ENCODE measurements around the gene COX6A2.
A peak's percentile ranks its signal among the peaks of the same experiment; 100 is the strongest.

Gene COX6A2

DNA sequence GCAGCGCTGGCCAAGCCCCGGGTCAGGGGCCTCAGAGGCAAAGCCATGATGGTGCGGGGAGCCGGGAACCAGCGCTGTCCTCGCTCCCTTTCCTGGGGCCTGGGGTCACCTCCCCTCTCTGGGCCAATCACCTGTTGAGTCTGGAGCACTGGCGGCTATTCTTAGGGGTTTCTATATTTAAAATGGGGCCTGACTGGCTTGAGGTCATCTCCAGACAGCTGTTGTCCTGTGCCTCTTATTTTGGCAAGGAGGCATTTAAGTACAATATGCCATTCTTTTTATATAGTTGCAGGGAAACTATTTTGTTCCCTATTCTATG, at the start of gene COX6A2:
Gene COX6A2 (minus strand): TSS at position 82 of the 319 bp plus-strand sequence. CDS start 35 bp downstream, at position 47.
- in situ Hi-C loops (cut with HindIII; ENCODE audit: low pct_ligation_motif_present, low pct_unique_long_range_greater_than_20kb, low sequenced_read_pairs): no loop called here
- no peak for DNase-seq

DNA sequence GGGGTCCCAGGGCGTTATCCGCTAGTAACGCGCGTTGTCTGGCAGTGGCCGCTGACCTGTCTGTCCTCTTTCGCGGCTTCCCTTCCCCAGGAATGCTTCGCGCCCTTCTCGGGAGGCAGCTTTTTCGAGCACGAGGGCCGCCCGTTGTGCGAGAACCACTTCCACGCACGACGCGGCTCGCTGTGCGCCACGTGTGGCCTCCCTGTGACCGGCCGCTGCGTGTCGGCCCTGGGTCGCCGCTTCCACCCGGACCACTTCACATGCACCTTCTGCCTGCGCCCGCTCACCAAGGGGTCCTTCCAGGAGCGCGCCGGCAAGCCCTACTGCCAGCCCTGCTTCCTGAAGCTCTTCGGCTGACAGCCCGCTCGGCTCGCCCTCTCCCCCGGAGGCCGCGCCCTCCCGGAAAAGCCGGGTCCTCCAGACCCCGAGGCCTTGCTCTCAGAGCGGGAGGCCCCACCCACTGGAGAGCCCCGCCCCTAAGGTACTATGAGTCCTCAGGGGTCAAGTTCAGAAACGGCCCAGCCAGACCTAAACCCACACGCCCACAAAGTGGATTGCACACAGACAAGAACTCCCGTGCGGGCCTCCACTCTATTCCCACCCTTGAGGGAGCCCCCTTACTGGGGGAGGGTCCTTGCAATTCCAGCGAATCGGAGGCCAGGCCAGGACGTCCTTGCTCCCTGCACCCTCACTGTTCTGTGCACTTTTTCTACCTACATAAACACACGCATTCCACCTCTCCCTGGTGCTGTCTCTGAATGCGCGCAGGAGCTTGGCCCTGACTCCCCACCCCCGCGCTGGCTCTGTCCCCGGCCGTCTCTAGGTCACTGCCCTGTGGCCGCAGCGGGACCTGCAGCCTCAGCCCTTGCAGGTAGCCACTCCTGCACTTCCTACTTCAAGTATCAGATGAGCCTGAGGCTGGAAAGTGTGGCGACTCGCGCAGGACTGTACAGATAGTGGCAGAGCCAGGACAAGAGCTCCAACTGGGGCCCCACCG, 49.4 kb upstream of the COX6A2 start:
- DNase-seq: no peak
- in situ Hi-C loops (cut with HindIII; ENCODE audit: low pct_ligation_motif_present, low pct_unique_long_range_greater_than_20kb, low sequenced_read_pairs): no loop called here

DNA sequence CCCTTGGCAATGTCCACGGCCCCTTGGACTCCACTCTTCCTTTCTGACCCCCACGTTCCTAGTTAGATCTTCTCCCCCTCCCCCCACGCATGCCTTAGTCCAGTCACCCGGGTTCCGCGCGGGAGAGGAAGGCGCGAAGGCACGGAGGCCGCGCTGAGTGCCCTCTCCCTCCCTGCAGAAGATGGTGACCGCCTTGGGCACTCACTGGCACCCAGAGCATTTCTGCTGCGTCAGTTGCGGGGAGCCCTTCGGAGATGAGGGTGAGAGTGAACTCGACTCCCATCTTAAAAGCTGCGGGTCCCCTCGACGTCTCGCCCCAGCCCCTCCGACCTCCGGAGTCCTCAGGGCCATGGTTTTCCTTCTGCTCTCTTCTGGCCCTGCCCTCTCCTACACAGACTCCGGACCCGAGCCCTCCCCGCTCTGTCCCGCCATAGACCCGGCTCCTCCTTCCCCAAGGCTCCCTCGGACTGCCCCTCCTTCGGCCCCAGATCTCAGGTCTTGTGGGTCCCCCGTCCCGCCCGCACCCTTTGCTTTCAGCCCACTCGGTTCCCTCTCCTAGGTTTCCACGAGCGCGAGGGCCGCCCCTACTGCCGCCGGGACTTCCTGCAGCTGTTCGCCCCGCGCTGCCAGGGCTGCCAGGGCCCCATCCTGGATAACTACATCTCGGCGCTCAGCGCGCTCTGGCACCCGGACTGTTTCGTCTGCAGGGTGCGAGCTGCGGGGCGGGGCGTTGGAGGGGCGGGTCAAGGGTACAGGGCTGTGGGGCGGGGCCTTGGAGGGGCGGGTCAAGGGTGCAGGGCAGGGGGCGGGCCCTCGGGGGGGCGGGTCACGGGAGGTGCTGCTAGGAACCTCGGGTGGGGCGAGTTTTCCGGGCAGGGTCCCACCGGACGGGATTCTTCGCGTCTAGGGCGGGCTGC, 48.4 kb upstream of the COX6A2 start:
- no peak for DNase-seq
- in situ Hi-C loops (cut with HindIII; ENCODE audit: low pct_ligation_motif_present, low pct_unique_long_range_greater_than_20kb, low sequenced_read_pairs): no loop called here

DNA sequence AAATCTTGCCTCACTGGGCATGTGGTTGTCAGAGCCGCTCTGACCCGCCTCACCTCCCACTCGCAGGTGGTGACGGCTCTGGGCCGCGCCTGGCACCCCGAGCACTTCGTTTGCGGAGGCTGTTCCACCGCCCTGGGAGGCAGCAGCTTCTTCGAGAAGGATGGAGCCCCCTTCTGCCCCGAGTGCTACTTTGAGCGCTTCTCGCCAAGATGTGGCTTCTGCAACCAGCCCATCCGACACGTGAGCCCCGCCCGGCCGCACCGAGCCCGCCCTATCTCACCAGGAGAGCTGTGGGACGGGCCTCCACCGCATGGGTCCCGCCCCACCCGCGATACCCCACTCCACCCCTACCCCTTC, 47.8 kb upstream of the COX6A2 start:
- in situ Hi-C loops (cut with HindIII; ENCODE audit: low pct_ligation_motif_present, low pct_unique_long_range_greater_than_20kb, low sequenced_read_pairs): no loop called here

DNA sequence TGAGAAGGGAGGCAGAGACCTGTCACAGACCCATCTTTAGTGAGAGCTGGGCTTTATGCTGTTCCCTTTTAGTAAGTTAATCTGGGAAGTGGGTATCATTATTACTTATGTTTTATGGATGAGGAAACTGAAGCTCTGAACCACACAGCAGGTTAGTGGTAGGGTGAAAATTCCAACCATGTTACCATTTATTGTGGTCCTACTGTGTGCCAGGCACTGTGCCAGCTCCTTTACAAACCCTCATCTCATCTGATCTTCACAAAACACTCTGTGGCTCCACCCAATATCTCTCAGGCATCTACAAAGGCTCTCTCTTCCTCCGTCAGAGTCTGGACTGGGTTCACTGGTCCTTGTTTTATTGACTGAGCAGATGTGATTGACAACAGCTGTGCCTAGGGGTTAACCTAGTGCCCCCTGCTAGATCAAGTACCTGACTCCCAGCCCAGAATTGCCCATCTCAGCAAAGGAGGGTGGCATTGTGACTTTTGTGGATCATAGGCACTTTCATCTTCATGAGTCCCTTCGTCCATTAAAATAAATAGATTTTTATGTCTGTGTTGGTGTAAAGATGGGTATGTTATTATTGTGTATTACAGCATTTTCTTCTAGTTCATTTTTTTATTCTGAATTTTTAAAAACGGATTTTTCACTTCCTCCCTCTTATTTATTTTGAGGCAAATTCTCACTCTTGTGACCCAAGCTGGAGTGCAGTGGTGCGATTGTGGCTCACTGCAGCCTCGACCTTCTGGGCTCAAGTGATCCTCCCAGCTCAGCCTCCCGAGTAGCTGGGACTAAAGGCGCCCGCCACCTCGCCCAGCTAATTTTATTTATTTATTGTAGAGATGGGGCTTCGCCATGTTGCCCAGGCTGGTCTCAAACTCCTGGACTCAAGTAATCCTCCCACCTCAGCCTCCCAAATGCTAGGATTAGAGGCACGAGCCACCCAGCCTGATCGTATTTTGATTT, 46.9 kb upstream of the COX6A2 start:
- no peak for DNase-seq
- in situ Hi-C loops (cut with HindIII; ENCODE audit: low pct_ligation_motif_present, low pct_unique_long_range_greater_than_20kb, low sequenced_read_pairs): no loop called here

More for the DNA sequence above, 47.8 kb upstream of the COX6A2 start:
- DNase-seq: no peak

DNA sequence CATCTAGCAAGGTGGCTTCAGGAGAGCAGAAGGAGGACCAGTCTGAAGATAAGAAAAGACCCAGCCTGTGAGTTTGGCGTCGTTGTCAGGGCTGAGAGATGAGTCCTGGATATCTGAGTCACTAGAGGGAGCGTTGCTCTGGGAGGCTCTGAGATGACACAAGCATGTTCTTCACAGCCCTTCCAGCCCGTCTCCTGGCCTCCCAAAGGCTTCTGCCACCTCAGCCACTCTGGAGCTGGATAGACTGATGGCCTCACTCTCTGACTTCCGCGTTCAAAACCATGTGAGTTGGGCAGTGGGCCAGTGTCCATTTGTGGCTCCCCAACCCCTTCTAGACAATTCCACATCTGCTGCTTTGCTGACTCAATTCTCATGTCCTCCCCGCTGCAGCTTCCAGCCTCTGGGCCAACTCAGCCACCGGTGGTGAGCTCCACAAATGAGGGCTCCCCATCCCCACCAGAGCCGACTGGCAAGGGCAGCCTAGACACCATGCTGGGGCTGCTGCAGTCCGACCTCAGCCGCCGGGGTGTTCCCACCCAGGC, 46.1 kb upstream of the COX6A2 start:
- no peak for DNase-seq
- in situ Hi-C loops (cut with HindIII; ENCODE audit: low pct_ligation_motif_present, low pct_unique_long_range_greater_than_20kb, low sequenced_read_pairs): no loop called here

DNA sequence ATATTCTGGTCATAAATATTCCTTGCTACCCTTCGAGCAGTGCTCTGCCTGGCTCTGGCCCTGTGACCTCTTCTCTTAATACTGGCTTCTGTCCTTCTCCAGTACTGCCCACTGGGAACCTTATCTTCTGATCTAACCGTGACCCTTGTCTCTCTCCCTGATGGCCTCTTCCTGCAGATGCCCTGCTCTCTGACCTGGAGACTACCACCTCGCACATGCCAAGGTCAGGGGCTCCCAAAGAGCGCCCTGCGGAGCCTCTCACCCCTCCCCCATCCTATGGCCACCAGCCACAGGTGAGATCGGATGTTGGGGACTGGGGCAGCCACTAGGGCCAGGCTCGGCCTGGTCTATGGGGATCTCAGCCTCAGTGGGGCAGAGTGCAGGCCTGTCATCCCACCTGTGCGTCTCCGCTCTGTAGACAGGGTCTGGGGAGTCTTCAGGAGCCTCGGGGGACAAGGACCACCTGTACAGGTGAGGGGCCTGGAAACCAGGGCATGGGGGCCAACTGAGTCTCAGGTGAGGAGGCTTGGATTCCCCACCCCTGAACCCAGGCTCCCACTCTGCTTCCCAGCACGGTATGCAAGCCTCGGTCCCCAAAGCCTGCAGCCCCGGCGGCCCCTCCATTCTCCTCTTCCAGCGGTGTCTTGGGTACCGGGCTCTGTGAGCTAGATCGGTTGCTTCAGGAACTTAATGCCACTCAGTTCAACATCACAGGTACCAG, 45.3 kb upstream of the COX6A2 start:
- no peak for DNase-seq
- in situ Hi-C loops (cut with HindIII; ENCODE audit: low pct_ligation_motif_present, low pct_unique_long_range_greater_than_20kb, low sequenced_read_pairs): no loop called here

DNA sequence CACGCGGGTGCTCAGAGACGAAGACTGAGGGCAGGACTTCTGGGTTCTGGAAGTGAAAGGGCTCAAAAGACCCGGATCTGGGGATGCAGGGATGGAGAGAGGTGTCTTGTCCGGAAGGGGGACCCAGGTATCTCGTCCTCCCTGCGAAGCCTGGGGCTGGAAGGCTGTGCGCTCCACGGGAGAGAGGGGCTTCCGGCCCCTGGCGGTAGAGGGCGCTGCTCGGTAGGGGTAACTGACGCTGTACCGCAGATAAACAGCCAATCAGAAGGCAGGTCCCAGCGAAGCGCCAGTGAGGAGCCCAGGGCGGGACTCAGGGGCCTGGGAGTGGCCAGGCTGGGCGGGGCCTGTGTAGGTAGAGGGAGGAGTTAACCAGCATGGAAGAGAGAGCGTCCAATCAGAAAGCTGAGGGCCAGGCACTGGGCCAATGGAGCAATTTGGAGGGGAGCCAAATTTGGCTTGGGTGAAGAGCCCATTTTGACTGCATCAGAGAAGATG, 44.6 kb upstream of the COX6A2 start:
- in situ Hi-C loops (cut with HindIII; ENCODE audit: low pct_ligation_motif_present, low pct_unique_long_range_greater_than_20kb, low sequenced_read_pairs): no loop called here
- DNase-seq: peak; percentile 75

DNA sequence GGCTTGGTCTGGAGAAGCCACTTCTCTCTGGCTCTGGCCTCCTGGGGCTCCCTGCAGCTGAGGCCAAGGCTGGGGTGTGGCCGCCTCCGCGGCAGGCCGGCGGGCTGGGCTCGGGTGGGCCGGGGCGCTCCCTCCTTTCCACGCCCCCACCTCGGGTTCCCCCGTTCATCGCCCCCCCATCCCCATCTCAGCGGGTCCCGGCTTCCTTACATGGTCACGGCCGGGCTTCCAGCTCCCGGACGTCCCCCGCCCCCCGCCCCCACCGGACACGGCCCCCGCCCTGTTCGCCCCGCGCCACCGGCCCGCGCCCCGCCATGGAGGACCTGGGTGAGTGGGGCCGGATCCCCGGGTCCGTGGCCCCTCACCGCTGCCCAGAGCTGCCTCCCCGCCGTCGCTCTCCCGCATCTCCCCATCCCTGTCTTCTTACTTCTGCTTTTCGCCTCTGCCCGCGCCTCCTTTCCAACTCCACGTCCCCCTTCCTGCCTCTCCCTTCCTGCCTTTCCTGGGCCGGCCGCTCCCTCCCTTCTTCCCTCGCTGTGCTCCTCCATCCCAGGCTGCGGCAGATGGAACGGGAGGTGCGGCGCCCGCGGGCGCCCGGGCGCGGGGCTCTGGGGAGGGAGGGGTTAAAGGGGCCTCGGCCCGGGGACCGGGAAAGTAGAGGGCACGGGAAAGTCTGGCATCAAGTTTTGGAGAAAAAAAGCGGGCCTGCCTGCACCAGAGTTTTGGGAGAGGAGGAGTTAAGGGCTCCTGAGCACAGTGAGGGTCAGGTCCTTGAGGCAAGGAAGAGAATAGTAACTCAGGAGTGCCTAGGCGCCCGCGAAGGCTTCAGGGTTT, 43.9 kb upstream of the COX6A2 start, which contains the start of gene TGFB1I1:
Gene TGFB1I1 (plus strand): TSS at position 278 of the 834 bp plus-strand sequence. CDS start 37 bp downstream, at position 315.
- in situ Hi-C loops (cut with HindIII; ENCODE audit: low pct_ligation_motif_present, low pct_unique_long_range_greater_than_20kb, low sequenced_read_pairs): no loop called here
- DNase-seq: peak; percentile 73

DNA sequence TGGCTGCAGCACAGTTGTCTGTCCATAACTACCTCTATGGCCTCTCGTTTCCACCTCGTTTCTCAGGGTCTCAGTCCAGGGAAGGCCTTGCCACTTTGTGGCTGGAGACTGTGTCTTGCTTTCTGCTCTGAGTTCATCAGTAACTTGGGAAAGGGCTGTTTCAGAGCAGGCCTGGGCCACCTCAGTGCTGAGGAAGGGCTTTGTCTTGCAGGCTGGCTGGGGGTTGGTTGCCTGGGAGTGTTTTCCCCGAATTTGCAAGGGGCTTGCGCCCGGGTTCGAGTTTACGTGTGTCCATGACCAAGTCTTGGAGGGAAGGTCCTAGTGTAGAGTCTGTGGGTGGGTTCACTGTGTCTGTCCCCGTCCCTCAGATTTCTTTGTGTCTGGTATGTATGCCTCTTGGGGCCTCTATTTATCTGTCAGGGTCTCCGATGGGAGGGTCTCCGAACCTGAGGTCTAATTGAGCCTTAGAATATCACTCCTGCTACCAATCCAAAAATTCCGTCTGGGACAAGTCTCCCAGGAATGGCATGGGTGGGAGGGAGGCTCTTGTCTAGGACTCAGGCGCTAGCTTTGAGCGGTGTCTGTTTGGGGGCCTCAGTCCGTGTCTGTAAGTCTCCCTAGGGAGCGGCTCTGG, 43.2 kb upstream of the COX6A2 start:
- in situ Hi-C loops (cut with HindIII; ENCODE audit: low pct_ligation_motif_present, low pct_unique_long_range_greater_than_20kb, low sequenced_read_pairs): no loop called here
- no peak for DNase-seq

DNA sequence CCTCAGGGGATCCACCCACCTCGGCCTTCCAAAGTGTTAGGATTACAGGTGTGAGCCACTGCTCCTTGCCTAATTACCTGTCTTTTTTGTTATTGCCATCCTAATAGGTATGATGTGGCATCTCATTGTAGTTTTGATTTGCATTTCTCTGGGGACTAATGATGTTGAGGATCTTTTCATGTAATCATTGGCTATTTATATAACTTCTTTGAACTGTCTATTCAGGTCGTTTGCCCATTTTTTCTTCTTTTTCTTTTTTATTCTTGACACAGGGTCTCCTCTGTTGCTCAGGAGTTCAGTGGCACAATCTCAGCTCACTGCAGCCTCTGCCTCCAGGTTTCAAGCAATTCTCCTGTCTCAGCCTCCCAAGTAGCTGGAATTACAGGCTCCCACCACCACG, 42.5 kb upstream of the COX6A2 start:
- in situ Hi-C loops (cut with HindIII; ENCODE audit: low pct_ligation_motif_present, low pct_unique_long_range_greater_than_20kb, low sequenced_read_pairs): no loop called here
- DNase-seq: no peak

DNA sequence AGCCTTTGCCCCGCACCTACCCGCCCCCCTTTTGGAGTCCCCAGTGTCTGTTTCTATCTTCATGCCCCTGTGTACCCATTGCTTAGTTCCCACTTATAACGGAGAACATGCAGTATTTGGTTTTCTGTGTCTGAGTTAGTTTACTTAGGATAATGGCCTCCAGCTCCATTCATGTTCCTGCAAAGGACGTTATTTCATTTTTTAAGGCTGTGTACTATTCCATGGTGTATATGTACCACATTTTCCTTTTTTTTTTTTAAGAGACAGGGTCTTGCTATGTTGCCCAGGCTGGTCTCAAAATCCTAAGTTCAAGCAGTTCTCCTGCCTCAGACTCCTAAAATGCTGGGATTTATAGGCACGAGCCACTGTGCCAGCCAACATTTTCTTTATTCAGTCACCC, 39.7 kb upstream of the COX6A2 start:
- in situ Hi-C loops (cut with HindIII; ENCODE audit: low pct_ligation_motif_present, low pct_unique_long_range_greater_than_20kb, low sequenced_read_pairs): loop anchor here (10.0 kb wide), 1 partner anchor 57 kb away; the partner anchor contains the start of gene AHSP

DNA sequence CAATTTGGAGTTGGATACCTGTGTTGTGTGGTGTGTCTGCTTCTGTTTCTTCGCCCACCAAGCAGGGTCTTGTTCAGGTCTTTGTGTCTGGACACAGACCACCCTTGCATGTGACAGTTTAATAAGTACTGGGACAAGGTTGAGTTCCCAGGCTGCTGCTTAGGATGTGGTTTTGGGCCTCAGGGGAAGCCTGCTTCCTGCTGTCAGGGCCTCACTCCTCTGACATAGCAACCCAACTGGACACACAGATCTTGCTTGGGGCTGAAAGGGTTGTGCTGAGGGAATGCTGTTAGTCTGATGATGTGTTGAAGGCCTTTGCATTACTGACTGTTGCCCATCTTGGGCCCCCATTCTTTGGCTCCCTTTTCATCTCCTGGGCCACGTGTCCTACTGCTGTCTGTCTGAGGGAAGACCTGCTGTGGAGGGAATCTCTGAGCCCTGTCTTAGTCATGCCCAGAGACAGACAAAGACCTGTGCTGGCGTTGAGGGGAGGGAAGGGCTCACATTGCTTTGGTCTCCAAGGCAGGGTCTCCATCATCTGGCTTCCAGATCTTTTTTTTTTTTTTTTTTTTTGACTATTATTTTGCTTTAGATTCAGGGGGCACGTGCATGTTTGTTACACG, 39.1 kb upstream of the COX6A2 start:
- no peak for DNase-seq
- in situ Hi-C loops (cut with HindIII; ENCODE audit: low pct_ligation_motif_present, low pct_unique_long_range_greater_than_20kb, low sequenced_read_pairs): loop anchor here (10.0 kb wide), 1 partner anchor 58 kb away; the partner anchor contains the start of gene AHSP

More for the DNA sequence above, 39.7 kb upstream of the COX6A2 start:
- DNase-seq: no peak

DNA sequence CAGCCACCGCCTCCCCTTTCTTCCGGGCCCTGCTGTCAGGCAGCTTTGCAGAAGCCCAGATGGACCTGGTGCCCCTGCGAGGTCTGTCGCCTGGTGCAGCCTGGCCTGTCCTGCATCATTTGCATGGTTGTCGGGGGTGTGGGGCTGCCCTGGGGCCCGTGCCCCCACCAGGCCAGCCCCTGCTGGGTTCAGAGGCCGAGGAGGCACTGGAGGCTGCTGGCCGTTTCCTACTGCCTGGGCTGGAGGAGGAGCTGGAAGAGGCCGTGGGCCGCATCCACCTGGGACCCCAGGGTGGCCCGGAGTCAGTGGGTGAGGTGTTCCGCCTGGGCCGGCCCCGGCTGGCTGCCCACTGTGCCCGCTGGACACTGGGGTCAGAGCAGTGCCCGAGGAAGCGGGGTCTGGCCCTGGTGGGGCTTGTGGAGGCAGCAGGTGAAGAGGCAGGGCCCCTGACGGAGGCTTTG, 38.3 kb upstream of the COX6A2 start:
- in situ Hi-C loops (cut with HindIII; ENCODE audit: low pct_ligation_motif_present, low pct_unique_long_range_greater_than_20kb, low sequenced_read_pairs): loop anchor here (10.0 kb wide), 1 partner anchor 58 kb away; the partner anchor contains the start of gene AHSP
- DNase-seq: no peak

DNA sequence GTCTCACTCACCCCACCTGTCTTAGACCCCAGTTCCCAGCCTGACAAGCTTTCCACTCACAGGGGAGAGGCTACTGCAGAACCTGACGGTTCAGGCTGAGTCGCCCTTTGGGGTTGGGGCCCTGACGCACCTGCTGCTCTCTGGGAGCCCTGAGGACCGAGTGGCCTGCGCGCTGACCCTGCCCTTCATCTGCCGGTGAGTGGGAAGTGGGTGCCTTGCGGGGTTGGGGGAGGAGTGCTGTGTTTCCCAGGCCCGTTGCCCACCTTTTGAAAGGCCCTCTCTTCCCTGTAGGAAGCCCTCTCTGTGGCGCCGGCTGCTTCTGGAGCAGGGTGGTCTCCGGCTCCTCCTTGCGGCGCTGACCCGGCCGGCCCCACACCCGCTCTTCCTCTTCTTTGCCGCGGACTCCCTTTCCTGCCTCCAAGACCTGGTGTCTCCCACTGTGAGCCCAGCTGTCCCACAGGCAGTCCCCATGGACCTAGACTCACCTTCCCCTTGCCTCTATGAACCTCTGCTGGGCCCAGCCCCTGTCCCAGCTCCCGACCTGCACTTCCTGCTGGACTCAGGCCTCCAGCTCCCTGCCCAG, 37.7 kb upstream of the COX6A2 start:
- in situ Hi-C loops (cut with HindIII; ENCODE audit: low pct_ligation_motif_present, low pct_unique_long_range_greater_than_20kb, low sequenced_read_pairs): loop anchor here (10.0 kb wide), 1 partner anchor 59 kb away; the partner anchor contains the start of gene AHSP

More for the DNA sequence above, 37.7 kb upstream of the COX6A2 start:
- no peak for DNase-seq
